HG03039 (cell line): ENCODE data around the gene TM7SF2.
"Not testable (repeated sequence)": the region's sequence is repeated elsewhere in the genome, so short reads cannot be mapped to it uniquely, and the experiment has no call there.

ENCODE experiments used
- ATAC-seq: cut with Tn5 transposase; IDR thresholded peaks from one replicate; pipeline ENCODE4 v1.9.1; 2021; ENCODE audit warnings: mild to moderate bottlenecking, moderate library complexity; ENCODE audit not compliant: unreplicated experiment

TM7SF2 gene

DNA sequence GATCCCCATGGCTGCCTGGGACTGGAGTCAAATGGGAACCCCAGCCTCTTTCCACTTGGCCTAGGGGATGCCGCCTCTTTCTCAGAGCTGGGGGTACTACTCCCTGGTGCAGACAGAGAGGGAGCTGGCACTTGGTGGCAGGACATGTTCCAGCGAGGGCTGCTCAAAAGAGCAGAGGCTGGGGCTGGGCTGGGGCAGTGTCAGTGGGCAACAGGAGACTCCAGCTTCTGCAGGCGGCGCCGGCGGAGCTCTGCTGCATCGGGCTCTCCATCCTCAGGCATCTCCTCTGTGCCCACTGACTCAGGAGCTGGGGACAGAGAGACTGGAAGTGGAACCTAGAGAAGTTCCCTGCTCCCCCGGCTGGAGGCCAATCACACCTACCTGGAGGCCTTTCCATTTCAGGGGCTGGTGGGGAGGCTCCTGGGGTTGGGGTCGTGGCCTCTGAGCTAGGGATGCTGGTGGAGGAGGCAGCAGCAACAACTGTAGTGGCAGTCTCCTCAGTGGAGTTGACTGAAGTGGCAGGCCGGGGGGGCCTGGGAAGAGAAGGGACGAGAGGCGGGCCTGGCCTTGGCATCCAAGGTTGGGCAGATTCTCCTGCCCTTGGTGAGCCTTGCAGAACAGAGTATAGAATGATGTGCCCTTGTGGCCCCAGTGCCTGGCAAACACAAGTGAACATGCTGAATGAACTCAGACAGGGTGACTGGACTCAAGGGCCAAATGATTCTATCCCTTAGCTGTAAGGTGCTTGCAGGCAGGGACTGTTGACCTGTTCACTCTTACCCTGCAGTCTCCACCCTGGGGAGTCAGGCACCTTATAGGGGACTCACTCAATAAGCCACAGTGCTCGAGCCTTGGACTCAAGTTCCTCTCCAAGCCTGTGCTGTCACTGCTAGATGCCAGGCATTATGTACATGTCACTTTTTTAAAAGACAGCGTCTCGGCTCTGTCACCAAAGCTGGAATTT lies 16.8 kb downstream of the TM7SF2 start:
- no peak for ATAC-seq

DNA sequence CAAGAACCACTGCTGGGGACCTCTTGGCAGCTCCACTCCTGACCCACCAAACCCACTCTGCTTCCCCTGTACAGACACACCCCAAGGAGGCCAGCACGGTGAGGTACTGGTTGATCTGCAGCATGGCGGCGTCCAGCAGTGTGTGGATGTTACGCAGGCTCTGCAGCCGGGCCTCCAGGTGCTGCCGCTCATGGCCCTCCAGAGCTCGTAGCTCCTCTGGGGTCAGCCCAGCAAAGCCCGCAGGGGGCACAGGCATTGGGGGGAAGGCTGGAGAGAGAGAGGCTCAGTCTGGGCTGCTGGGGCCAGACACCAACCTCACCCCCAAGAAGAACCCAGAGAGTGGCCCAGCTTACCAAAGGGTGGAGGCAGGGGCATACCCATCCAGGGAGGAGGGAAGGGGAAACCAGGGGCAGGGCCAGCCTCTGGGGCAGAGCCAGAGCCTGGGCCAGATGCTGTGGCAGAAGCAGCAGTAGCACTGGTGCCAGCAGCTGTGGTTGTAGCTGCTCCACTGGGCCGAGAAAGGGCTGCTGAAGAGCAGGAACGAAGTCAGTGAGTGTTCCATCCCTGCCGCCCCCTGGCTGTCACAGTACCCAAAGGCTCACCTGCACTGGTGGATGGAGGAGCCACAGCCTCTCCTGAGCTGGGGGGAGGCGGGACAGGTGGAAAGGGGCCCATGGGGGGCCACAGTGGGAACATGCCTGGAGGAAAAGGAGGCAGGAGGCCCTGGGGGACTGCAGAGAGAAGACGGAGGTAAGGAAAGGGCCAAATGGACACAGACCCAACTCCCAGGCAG lies 18.2 kb downstream of the TM7SF2 start:
- ATAC-seq = no peak

DNA sequence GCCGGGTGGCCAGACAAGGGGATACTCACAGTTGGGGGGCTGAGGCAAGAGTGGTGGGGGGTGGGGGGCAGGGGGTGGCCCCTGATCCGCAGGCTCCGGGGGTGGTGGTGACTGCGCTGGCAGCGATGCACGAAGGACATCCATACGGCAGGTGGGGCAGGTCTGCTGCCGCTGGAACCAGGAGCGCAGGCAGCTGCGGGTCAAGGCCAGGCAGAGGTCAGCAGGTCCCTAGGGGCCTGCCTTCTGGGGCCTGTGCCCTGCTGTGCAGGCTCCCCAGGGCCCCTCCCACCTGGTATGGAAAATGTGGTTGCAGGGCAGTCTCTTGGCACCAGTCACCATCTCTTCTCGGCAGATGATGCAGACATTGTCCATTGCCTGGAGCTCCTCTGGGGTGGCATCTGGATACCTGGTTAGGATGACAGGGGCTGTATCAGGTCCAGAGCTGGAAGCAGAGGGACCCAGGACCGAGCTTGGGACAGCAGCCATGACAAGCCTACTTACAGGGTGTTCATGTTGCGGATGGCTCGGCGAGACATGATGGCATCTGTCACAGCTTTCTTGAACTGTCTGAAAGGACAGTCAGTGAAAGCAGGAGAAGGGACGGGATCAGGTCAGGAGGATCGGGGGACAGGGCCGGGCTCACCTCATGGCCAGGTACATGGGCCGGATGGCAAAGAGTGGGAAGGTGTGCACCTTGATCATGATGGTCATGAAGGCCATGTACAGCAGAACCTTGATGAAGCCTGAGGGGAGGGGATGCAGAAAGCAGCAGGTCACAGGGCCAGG lies 19.2 kb downstream of the TM7SF2 start:
- no peak for ATAC-seq

DNA sequence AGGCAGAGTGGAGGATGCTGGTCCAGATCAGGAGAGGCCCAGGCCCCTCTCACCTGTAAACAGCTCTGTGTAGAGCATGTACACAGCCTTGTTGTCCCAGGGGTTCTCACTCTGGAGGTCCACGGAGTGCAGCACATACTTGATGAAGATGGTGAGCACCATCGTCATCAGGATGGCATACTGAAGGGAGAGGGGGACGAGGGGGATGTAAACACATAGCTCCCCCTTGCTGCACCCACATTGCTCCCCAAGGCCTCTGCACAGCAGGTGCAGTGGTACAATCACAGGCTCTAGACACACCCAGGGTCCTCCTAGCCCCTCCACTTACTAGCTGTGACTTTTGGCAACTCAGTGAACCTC lies 19.7 kb downstream of the TM7SF2 start:
- no peak for ATAC-seq

DNA sequence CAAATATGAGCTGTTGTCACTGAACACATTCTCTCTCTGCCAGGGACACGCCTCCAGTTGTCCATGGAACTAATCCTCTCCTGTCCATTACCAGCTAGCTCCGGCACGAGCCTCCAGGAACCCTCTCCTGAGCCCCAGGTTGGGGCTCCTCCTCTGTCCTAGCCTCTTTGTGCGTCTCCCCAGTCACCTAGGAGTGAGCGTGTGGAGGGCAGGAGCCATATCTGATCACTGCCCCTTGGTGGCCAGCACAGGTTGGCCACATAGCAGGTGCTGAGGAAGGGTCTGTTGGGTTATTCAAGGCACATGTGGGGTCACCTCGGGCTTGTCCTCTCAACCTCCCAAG lies 20.2 kb downstream of the TM7SF2 start:
- ATAC-seq = no peak

DNA sequence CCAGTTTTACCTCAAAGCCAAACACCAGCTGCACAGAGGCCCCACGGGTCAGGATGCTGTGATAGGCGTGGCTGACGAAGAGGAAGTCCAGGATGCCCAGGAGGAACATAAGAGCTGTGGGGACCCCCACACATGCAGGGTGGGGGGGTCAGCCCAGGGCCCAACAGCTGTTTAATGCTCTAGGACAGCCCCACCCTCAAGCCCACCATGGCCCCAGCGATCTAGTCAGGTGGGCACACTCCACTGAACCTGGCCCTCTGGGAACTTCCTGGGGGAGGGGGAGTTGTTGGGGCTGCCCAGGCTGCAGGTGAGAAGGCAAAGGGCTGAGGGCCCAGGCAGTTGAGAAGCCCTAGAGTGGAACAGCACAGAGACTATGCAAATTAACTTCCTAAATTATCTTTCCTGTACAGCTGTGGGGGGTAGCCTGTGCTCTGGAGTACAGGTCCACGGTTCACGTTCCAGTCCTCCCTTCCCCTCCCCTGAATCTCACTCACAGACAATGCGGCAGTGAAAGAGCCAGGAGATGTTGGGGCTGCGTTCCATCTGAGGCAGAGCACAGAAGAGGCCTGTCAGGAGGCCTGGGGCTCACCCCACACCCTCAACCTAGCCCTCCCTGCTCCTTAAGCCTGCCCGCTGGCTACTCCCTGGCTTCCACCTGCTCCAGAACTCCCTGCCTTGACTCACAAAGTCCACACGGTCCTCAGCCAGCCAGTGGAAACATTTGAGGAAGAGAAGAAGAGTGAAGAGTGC lies 20.7 kb downstream of the TM7SF2 start:
- no peak for ATAC-seq

DNA sequence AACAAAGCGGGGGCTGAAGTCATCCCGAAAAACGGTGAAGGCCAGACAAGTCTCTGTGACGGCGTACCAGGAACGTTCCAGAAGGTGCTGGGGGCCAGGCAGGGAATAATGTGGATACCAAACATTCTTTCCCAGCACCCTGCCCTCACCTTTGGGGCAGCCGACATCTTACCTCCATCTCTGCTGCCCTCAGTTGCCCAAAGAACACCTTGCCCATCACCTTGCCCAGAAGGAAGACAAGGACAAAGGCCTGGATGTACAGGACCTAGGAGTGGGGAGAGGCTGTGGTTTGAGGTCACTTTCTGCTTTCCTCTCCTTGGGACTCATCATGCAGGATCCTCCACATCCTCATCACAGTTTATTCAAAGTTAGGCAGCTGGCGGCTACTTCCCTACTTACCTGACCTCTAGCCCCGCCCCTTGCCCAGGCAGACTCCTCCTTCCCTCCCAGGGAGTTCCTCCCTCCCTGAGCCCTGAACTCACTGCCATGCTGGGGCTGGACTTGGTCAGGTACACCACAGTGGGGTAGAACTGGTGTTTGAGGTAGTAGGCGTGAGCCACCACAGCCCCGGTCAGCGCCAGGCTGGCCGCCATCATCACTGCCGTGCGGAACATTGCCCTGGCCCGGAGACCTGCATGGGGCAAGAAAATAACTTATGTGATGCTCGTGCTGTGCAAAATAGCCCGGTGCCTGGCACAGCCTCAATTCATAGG lies 21.5 kb downstream of the TM7SF2 start:
- ATAC-seq = no peak

DNA sequence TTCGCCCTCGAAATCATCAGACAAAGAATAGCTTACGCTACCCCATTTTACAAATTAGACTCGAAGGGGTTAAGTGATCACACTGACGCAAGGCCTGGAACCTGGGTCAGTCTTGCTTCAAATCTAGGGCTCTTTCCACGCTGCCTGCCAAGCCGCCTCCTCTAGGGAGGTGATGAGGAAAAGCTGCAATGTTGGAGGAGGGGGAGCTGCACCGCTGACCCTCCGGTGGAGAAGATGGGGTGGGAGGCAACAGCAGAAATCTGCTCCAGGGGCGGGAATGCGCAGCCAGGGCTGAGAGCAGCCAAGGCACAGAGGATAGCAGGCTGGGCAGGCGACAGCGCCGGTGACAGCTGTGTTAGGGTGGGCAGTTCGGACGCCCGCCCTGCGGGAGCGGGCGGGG lies 22.1 kb downstream of the TM7SF2 start:
- ATAC-seq = no peak

DNA sequence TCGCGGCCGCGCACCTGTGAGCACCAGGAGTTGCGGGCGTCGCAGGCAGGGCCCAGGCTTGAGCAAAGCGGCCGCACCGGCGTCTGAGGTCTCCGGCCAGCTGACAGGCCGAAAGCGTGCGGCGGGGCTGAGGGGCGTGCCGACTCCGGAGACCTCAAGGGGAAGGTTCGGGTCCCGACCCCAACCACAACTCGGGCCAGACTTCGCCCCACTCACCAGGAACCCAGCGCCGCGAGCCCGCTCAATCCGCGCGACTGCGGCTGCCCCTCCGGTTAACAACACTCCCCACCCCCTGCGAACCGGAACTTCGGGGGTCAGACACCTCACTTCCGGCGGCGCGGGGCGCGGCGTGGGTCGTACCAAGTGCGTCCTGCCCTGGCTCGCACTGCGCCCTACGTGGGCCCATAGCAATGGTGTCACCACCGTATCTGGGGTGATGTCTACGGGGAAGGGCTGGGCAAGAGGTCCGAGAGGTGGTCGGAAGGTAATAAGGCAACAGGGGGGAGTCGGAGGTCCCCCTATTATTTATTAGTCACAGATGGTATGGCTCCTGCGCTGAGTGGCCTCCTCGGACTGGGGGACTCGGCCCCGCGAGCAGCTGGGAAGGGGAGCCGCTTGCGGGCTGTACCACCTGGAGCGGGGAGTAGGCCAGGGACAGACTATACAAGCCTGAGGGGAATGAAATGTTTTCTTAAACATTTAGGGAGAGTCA lies 22.7 kb downstream of the TM7SF2 start, which contains the start of gene SYVN1:
Gene SYVN1 (minus strand): TSS at position 280 of the 712 bp plus-strand sequence. CDS start 918 bp downstream, outside the sequence.
- peak; percentile 42 for ATAC-seq

DNA sequence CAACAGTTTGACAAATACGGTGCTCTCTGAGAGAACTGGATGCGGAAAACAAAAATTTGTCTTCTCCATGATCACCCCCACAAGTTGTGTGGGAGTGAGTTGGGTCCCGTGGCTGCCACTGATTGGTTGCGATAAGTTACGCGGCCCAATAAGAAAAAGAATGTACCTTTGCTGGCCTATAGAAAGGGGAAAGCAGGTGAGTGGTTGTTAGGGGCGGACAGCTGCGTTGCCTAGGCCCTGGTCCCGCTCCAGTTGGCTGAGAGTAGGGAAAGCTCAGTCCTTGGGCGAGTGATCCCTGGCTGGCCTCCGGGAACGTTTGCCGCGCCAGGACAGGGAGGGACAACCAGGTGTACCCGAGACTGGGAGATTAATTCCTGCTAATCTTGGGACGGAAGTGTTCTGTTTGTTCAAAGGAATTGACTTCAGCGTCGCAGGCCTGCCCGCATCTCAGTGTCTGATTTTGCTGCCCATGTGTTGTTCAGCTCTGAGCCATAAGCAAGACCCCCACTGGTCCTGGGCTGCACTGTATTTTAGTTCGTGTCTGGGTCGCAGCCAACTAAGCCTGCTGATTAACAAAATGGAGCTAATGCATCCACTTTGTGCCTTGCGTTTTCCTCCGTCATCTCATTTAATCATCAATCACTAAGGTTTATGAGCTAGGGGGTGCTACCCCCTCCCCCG lies 23.4 kb downstream of the TM7SF2 start:
- peak; percentile 52 for ATAC-seq

DNA sequence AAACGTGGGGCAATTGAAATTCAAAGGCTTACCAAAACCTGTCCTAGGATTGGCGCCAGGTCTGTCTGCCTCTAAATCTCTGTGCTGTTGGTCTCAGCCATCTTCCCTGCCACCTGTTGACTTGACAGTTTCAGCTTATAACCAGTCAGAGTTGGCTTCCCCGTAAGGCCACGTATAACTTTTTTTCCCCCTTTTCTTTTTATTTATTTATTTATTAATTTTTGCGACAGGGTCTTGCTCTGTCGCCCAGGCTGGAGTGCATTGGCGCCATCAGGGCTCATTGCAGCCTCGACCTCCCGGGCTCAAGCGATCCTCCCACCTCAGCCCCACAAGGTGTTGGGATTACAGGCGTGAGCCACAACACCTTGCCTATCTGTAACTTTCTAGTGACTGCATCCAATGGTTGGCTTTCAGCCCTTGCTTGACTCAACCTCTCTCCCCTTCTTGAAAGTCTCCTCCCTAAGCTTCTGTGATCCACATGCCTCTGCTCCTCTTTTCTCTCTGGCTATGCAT lies 24.0 kb downstream of the TM7SF2 start:
- ATAC-seq = no peak

DNA sequence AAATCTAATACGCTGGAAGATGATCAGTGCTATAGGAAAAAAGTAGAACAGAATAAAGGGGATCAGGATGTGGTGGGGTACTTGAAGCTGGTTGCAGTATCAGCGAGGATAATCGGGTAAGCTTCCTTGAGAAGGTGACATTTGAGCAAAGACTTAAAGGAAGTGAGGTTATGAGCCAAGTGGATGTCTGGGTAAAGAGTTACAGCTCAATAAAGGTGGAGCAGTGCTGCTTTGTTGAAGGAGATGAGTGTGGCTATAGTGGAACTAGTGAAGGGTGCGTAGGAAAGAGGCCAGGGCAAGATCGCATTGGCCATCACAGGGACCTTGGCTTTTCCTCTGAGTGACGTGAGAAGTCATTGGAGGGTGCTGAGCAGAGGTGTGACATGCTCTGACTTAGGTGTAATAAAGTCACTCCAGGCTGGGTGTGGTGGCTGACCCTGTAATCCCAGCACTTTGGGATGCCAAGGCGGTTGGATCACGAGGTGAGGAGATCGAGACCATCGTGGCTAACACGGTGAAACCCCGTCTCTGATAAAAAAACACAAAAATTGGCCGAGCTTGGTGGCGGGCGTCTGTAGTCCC lies 24.9 kb downstream of the TM7SF2 start:
- no peak for ATAC-seq

DNA sequence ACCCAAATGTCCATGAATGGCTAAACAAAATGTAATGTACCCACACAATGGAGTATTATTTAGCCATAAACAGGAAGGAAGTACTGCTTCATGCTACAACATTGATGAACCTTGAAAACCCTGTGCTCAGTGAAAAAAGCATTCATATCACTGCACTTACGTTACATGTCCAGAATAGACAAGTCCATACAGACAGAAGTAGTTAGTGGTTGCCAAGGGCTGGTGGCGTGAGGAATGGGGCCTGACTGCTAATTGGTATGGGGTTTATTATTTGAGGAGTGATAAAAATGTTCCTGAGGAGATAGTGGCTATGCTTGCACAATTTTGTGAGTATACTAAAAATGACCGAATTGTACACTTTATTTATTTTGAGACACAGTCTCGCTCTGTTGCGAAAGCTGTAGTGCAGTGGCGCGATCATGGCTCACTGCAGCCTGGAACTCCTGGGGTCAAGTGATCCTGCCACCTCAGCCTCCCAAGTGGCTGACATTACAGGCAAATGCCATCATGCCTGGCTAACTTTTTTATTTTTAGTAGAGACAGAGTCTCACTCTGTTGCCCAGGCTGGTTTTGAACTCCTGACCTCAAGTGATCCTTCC lies 30.3 kb downstream of the TM7SF2 start:
- ATAC-seq = no peak

DNA sequence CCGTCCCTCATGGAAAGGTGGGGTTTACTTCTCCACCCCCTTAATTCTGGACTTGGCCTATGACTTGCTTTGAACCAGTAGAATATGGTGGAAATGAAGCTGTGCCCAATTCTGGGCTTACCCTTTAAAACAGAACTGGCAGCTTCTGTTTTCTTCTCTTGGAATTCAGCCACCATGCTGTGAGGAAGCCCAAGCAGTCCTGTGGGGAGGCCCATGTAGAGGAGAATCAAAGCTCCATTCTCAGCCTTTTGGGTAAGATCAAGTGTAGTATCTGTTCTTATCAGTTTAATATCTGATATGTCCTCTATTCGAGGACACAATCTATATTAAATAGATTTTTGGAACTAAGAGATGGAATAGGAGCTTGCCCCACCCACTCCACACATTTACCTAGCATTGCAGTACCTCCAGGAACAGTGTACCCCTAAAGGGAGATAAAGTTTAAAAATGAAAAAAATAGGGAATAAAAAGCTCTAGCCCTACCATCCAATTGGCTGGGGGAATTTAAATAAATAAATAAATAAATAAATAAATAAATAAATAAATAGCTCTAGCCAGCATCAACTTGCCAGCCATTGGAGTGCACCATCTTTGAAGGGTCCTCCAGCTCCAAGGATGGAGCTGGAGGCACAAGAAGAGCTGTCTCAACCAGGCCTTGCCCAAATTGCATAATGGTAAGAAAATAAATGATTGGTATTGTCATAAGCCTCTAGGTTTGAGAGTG lies 35.8 kb downstream of the TM7SF2 start:
- no peak for ATAC-seq

DNA sequence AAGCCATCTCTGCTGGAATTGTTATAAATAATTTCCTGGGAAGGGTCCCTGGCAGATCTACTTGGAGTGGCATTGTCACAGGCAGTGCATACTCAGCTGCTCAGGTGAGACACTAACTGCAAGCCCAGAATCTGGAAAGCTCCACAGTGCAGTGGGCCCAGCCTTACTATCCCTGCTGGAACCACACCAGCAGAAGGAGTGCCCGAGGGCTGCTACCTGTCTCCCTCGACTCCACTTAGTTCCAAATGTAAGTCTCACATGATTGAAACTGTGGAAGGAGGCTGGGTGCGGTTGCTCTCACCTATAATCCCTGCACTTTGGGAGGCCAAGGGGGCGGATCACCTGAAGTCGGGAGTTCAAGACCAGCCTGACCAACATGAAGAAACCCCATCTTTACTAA lies 37.0 kb downstream of the TM7SF2 start:
- no peak for ATAC-seq

DNA sequence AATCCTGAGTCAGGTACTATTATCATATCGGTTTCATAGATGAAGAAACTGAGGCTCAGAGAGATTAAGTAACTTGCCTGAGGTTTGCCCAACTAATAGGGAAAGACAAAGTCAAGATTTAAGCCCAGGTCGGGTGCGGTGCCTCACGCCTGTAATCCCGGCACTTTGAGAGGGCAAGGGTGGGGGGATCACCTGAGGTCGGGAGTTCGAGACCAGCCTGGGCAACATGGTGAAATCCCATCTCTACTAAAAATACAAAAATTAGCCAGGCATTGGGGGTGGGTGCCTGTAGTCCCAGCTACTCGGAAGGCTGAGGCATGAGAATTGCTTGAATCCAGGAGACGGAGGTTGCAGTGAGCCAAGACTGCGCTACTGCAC lies 38.4 kb downstream of the TM7SF2 start:
- not testable (repeated sequence) for ATAC-seq
